ENCODE measurements around the gene FAM221B.

The FAM221B gene

GRCh38 chr9:35845824-35846771, 17.6 kb upstream of the FAM221B start:
- DNase-seq = no peak

DNA sequence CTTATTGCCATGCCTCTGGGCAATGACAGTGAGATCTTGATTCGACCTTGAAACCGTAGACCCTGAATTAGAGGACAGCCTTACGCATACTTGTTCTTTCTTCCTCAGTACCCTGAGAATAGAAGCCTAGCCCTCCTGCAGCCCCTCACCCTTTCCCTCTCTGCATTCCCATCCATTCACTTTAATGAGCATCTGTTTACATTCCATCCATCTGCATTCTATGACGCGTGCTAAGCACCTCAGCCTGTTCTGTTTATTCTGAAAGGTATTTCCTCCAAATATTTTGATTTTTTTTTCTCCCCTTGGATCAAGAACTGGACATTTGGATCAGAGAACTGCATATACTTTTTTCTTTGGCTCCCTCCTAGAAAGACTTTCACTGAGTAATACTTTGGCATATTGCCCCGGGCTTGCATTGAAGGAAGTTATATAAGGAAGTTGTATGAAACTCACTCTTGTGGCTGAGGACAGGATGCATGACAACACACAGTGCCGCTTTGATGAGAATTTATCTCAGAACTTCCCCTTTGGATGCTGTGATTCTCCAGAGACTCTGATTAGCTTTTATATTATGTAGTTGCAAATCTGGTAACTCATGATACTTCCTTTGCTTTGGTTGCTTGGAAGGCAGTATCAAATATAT, 16.2 kb upstream of the FAM221B start:
- DNase-seq = no peak

DNA sequence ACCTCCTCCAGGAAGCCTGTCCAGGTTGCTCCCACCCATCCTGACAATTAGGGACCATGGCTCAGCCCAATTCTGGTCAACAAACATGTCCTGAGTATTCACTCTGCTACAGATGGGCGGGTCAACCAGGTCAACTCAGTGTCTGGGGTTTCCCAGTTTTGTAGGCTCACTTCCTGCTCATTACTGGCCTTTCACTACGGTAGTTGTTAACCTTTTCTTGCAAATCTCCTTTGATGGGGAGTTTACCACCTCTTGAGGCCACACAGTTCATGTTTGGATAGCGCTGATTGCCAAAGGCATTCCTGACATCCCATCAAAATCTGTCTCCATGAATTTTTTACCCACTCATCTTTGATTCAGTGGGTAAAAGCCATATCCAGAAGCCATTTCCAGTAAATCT, 14.3 kb upstream of the FAM221B start:
- DNase-seq = no peak

DNA sequence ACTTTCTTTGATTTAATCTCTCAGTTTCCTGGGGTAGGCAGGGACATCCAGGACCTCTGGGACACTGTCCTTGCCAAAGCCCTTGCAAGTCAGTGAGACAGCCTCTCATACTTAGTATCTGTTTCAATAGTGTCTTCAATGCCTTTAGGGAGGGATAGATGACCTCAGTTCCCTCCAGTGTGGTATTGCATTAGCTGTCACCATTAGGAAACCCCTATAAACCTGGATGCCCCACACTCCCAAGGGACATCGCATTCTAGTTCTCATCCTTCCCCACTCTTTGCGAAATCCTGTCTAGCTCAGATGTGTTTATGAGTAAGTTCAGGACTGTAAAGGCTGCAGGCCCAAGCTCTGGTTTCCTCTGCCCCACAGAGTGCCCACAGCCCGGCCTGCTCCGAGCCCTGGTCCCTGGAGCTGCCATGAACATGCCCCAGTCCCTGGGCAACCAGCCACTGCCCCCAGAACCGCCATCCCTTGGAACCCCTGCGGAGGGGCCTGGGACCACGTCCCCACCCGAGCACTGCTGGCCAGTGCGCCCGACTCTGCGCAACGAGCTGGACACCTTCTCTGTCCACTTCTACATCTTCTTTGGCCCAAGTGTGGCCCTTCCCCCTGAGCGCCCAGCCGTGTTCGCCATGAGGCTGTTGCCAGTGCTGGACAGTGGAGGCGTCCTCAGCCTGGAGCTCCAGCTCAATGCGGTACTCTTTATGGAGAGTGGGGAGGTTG, 13.7 kb upstream of the FAM221B start:
- no peak for DNase-seq

- DNase-seq = no peak
Observed at GRCh38 chr9:35841645-35841900, 13.0 kb upstream of the FAM221B start.

DNA sequence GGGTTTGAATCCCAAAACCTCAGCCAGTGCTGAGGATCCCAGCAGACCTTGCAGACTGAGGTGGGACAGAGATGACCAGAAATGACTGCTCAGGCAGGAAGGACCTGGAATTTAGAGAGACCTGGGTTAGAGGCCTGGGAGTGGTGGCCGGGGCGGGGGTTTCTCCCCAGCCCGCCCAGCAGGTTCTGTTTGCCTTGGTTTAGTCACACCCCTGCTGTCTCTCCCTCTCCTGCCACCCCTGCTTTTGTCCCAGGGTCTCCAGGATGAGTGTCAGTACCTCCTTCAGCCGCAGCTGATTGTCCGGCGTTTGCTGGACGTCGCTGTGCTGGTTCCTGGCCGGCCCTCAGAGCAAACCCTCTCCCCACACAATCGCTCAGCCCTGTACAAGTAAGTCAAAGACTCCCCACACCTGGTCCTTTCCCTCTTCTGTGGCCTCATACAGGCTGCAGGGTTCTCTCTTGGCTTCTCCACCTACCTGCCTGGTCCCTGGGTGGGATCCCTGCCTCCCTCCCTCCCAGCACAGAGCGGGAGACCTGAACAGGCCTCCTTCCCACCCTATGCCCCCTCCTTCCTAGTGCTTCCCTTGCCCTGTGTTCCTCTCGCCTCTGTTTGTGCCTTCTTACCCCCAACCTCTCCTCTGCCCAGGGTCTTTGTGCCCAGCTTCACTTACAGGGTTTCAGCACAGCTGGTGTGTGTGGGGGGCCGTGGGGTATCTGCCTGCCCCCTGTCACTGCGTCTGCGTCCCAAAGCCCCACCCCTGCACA, 12.5 kb upstream of the FAM221B start:
- DNase-seq = no peak

- DNase-seq = no peak
Observed at GRCh38 chr9:35839926-35840325, 11.4 kb upstream of the FAM221B start.

DNA sequence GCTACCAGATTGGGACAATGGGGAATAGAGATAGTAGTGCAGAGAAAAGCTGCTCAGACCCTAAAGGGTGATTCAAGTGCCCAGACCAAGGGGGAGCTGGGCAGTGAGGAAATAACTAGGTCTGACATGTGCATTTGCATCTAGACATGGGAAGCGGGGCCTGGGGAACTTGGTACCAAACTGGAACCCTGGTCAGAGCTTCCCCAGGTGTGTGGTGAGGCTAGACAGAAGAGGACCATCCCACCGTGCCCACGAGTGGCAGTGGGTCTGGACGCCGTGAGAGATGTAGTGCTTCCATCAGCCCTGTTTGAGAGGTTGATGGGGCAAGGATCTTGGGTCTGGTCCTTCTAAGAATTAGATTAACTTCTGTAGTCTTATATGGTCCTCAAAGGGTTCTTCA, 8.1 kb upstream of the FAM221B start:
- no peak for DNase-seq

- DNase-seq = no peak
Observed at GRCh38 chr9:35835766-35836165, 7.2 kb upstream of the FAM221B start.

GRCh38 chr9:35835216-35835632, 6.7 kb upstream of the FAM221B start:
- no peak for DNase-seq

GRCh38 chr9:35834260-35835215, 6.0 kb upstream of the FAM221B start:
- DNase-seq = no peak

- DNase-seq = no peak
Observed at GRCh38 chr9:35832814-35833213, 4.3 kb upstream of the FAM221B start.

DNA sequence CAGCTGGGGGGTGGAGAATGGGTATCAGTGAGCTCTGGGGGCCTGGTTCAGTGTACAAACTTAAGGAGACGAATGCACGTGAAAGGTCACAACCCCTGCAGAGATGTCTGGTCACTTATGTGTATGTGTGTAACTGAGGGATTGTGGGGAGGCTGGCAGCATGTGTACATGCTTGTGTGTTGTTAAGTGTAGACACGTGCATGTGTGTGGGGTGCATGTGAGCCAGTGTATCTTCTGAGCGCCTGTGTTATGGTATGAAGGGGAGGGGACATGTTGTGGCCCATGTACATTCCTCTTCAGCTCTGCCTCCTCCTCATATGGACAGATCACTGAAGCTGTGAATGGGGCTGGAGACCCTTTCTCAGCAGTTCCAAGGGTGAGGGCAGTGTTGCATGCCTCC, 2.5 kb upstream of the FAM221B start:
- DNase-seq = no peak

DNA sequence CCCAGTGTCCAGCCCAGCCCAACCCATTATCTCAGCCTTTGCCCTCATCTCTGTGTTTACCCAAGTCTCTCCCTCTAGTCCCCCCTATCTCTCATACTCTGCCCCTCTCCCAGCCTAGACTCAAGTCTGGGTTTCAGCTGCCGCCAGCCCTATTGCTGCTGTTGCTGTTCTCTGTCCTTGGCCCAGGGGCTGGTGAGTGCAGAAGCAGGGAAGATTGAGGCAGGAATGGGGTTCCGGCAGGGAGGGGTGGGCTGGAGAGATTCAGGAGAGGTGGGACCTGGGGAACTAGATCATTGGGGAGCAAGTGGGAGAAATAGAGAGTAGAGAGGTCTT, 1.2 kb upstream of the FAM221B start:
- no peak for DNase-seq

DNA sequence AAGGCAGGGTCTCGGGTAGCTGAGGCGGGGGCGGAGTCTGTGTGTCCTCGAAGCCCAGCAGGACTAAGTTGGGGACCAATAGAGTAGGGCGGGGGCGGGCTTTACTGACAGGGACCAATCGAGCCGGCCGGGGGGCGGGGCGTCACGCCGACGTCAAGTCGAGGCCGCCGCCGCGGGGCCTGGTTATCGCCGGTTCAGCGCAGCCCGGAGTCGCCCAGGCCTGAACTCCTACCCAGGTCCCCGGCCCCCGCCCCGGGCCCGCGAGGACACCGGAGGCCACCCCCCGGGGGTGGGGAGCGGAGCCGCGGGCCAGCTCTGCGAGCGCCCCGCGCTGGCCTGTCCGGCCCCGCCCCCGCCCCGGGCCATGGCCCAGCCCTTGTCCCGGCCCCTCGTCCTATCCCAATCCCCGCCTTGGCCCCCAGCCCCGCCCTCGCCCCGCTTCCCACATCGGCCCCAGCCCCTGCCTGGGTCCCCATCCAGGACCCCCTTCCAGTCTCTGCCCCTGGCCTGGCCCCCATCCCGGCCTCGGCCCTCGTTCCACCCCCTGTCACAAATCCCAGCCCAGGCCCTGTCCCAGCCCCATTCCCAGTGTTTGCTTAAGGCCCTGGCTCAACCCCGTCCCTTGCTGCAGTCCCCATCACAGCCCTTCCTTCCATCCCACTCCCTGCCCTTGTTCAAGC, 692 bp upstream of the FAM221B start, which contains the start of gene TMEM8B:
Gene TMEM8B, plus strand, starts transcription at position 145 of the 680 bp plus-strand sequence. Its CDS starts 220 bp downstream, at position 365.
- peak; percentile 94 for DNase-seq

DNA sequence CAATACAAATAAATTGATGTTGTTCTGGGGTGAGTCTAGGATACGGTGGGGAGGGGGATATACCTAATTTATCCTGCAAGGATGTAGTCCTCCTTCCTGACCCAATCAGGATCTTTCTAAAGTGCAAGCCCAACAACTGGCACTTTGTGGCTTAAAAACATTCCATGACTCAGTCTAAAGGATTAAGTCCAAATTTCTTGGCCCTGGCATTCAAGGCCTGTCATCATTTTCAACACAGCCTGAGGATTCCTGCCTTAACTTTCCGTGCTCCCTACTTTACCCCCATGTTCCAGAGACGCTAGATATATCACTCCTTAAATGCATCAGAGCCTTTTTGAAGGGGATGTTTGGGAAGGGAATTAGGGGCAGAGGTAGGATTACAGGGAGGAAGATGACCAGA, 1.0 kb downstream of the FAM221B start:
- no peak for DNase-seq

- DNase-seq = peak; percentile 39
Observed at GRCh38 chr9:35826071-35826701, 2.3 kb downstream of the FAM221B start.

GRCh38 chr9:35822926-35823325, 5.6 kb downstream of the FAM221B start:
- DNase-seq = no peak

- DNase-seq = no peak
Observed at GRCh38 chr9:35820076-35820475, 8.5 kb downstream of the FAM221B start.

- DNase-seq = no peak
Observed at GRCh38 chr9:35818341-35818740, 10.2 kb downstream of the FAM221B start.

GRCh38 chr9:35816708-35817107, 11.8 kb downstream of the FAM221B start:
- no peak for DNase-seq

Measured in activated T-cell treated with anti-CD3 and anti-CD28 coated beads, Interleukin-2, amount 50 U/mL, for 1 hour (primary cell).